ENCODE data around the gene MTCL1.

Gene MTCL1

GRCh38 chr18:8786483-8787370 is 81.4 kb downstream of the MTCL1 start:
- no peak overlapping the region for H3K4ac ChIP-seq (ENCODE audit: low read length)
- no peak overlapping the region for H3K14ac ChIP-seq (ENCODE audit: low read length)
- peaks cover 24 to 32% of the 10 kb centered on the region in 2 donors for H3K4me1 ChIP-seq (ENCODE audit: control insufficient read depth in 2 of 2, insufficient read depth in 1 of 2, low read depth in 1 of 2, low read length in 2 of 2)
- no peak overlapping the region for H2BK12ac ChIP-seq (ENCODE audit: low read length)
- H2AFZ ChIP-seq (ENCODE audit: low read length): peak overlapping the region; percentile 9
- no peak overlapping the region for H4K8ac ChIP-seq (ENCODE audit: low read depth, low read length)
- H3K23ac ChIP-seq (ENCODE audit: low read depth, low read length, poor library complexity): no peak overlapping the region
- peak overlapping the region; percentile 67 for H2AK5ac ChIP-seq (ENCODE audit: low read depth, low read length)
- peak overlapping the region; percentile 15 for H2BK5ac ChIP-seq (ENCODE audit: low read length)
- H3K27ac ChIP-seq (replicated peaks; ENCODE audit: low read length): no peak overlapping the region
- peaks cover 3 to 36% of the 10 kb centered on the region in 2 donors for H3K36me3 ChIP-seq (replicated peaks in 1 of 2; ENCODE audit: control insufficient read depth in 2 of 2, insufficient read depth in 2 of 2, low read length in 2 of 2)
- peak overlapping the region; percentile 68 for H3K18ac ChIP-seq (ENCODE audit: low read length)
- no peak for DNase-seq (ENCODE audit: low spot score)
- H2BK120ac ChIP-seq (ENCODE audit: low read depth, low read length): no peak overlapping the region
- no peak overlapping the region for H3K4me3 ChIP-seq (ENCODE audit: low read length in 2 of 2)
- H3K9ac ChIP-seq (ENCODE audit: low read depth, low read length, poor library complexity): no peak overlapping the region
- no peaks in the 10 kb centered on the region for H3K9me3 ChIP-seq (replicated peaks in 1 of 2; ENCODE audit: control insufficient read depth in 2 of 2, insufficient read depth in 1 of 2, low read depth in 1 of 2, low read length in 2 of 2)
- H3K27me3 ChIP-seq (ENCODE audit: control insufficient read depth in 3 of 3, insufficient read depth in 3 of 3, low read depth in 1 of 3, low read length in 3 of 3): no peaks in the 10 kb centered on the region
- WGBS, 2 donors (ENCODE audit: extremely low coverage in 2 of 2, insufficient read length in 2 of 2, insufficient replicate concordance in 1 of 2): no CpG with 5 or more reads among the region's 17 CpGs
- no peaks in the 10 kb centered on the region for H3K79me1 ChIP-seq (ENCODE audit: low read depth, low read length)
- peak overlapping the region; percentile 42 for H2BK15ac ChIP-seq (ENCODE audit: low read length)
- no peak overlapping the region for H3K4me2 ChIP-seq (ENCODE audit: insufficient read depth, low read length, poor library complexity, severe bottlenecking)
- H4K91ac ChIP-seq (ENCODE audit: low read depth, low read length, poor library complexity): no peak overlapping the region

- Histone ChIP-seq H2BK120ac (ENCODE audit: low read depth, low read length) (no peak overlapping the region), H3K36me3 (replicated peaks in 1 of 2; ENCODE audit: control insufficient read depth in 2 of 2, insufficient read depth in 2 of 2, low read length in 2 of 2) (peaks cover 3 to 36% of the 10 kb centered on the region in 2 donors), H3K9ac (ENCODE audit: low read depth, low read length, poor library complexity) (no peak overlapping the region), H3K4ac (ENCODE audit: low read length) (no peak overlapping the region), H4K91ac (ENCODE audit: low read depth, low read length, poor library complexity) (no peak overlapping the region), H3K27ac (replicated peaks; ENCODE audit: low read length) (no peak overlapping the region), H2AFZ (ENCODE audit: low read length) (peak overlapping the region; percentile 9), H3K23ac (ENCODE audit: low read depth, low read length, poor library complexity) (no peak overlapping the region), H3K18ac (ENCODE audit: low read length) (peak overlapping the region; percentile 15), H2BK5ac (ENCODE audit: low read length) (no peak overlapping the region), H2AK5ac (ENCODE audit: low read depth, low read length) (no peak overlapping the region), H3K4me3 (ENCODE audit: low read length in 2 of 2) (no peak overlapping the region), H3K79me1 (ENCODE audit: low read depth, low read length) (no peaks in the 10 kb centered on the region), H3K14ac (ENCODE audit: low read length) (no peak overlapping the region), H3K4me1 (ENCODE audit: control insufficient read depth in 2 of 2, insufficient read depth in 1 of 2, low read depth in 1 of 2, low read length in 2 of 2) (peaks cover 24 to 30% of the 10 kb centered on the region in 2 donors), H4K8ac (ENCODE audit: low read depth, low read length) (no peak overlapping the region), H3K9me3 (replicated peaks in 1 of 2; ENCODE audit: control insufficient read depth in 2 of 2, insufficient read depth in 1 of 2, low read depth in 1 of 2, low read length in 2 of 2) (no peaks in the 10 kb centered on the region), H2BK12ac (ENCODE audit: low read length) (no peak overlapping the region), H2BK15ac (ENCODE audit: low read length) (no peak overlapping the region), H3K27me3 (ENCODE audit: control insufficient read depth in 3 of 3, insufficient read depth in 3 of 3, low read depth in 1 of 3, low read length in 3 of 3) (no peaks in the 10 kb centered on the region), H3K4me2 (ENCODE audit: insufficient read depth, low read length, poor library complexity, severe bottlenecking) (no peak overlapping the region)
- no peak for DNase-seq (ENCODE audit: low spot score)
- no CpG with 5 or more reads among the region's 6 CpGs for WGBS, 2 donors (ENCODE audit: extremely low coverage in 2 of 2, insufficient read length in 2 of 2, insufficient replicate concordance in 1 of 2)
Observed at GRCh38 chr18:8787371-8787670, 82.0 kb downstream of the MTCL1 start.

DNA sequence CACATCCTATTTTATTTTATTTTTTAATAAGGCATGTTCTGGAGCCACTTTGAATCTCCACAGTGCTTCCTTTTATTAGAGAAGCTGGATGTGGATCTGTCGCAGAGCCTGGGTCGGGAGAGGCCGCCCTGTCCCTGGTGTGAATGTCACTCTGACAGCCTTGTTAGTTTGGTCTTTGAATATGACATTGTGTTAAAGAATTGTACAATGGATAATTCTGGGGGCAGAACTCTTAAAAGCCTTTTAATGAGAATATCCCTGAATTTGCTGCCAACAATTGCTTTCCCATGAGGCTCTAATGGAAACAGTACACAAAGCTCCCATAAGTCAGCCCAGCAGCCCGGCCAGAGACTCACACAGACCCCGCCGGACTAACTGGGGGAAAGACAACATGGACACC is 82.4 kb downstream of the MTCL1 start:
- Histone ChIP-seq H3K4me1 (ENCODE audit: control insufficient read depth in 2 of 2, insufficient read depth in 1 of 2, low read depth in 1 of 2, low read length in 2 of 2) (peaks cover 24 to 32% of the 10 kb centered on the region in 2 donors), H2BK5ac (ENCODE audit: low read length) (no peak overlapping the region), H3K23ac (ENCODE audit: low read depth, low read length, poor library complexity) (no peak overlapping the region), H3K4me2 (ENCODE audit: insufficient read depth, low read length, poor library complexity, severe bottlenecking) (no peak overlapping the region), H3K9ac (ENCODE audit: low read depth, low read length, poor library complexity) (peak overlapping the region; percentile 2), H3K36me3 (replicated peaks in 1 of 2; ENCODE audit: control insufficient read depth in 2 of 2, insufficient read depth in 2 of 2, low read length in 2 of 2) (peaks cover 3 to 36% of the 10 kb centered on the region in 2 donors), H4K91ac (ENCODE audit: low read depth, low read length, poor library complexity) (no peak overlapping the region), H3K18ac (ENCODE audit: low read length) (peak overlapping the region; percentile 89), H3K27me3 (ENCODE audit: control insufficient read depth in 3 of 3, insufficient read depth in 3 of 3, low read depth in 1 of 3, low read length in 3 of 3) (no peaks in the 10 kb centered on the region), H4K8ac (ENCODE audit: low read depth, low read length) (no peak overlapping the region), H3K14ac (ENCODE audit: low read length) (no peak overlapping the region), H3K79me1 (ENCODE audit: low read depth, low read length) (no peaks in the 10 kb centered on the region), H3K4me3 (ENCODE audit: low read length in 2 of 2) (no peak overlapping the region), H2AK5ac (ENCODE audit: low read depth, low read length) (peak overlapping the region; percentile 15), H3K27ac (replicated peaks; ENCODE audit: low read length) (no peak overlapping the region), H3K4ac (ENCODE audit: low read length) (no peak overlapping the region), H2BK120ac (ENCODE audit: low read depth, low read length) (no peak overlapping the region), H2BK12ac (ENCODE audit: low read length) (no peak overlapping the region), H2BK15ac (ENCODE audit: low read length) (no peak overlapping the region), H3K9me3 (replicated peaks in 1 of 2; ENCODE audit: control insufficient read depth in 2 of 2, insufficient read depth in 1 of 2, low read depth in 1 of 2, low read length in 2 of 2) (no peaks in the 10 kb centered on the region), H2AFZ (ENCODE audit: low read length) (no peak overlapping the region)
- no peak for DNase-seq (ENCODE audit: low spot score)
- WGBS, 2 donors (ENCODE audit: extremely low coverage in 2 of 2, insufficient read length in 2 of 2, insufficient replicate concordance in 1 of 2): no CpG with 5 or more reads among the region's 6 CpGs

DNA sequence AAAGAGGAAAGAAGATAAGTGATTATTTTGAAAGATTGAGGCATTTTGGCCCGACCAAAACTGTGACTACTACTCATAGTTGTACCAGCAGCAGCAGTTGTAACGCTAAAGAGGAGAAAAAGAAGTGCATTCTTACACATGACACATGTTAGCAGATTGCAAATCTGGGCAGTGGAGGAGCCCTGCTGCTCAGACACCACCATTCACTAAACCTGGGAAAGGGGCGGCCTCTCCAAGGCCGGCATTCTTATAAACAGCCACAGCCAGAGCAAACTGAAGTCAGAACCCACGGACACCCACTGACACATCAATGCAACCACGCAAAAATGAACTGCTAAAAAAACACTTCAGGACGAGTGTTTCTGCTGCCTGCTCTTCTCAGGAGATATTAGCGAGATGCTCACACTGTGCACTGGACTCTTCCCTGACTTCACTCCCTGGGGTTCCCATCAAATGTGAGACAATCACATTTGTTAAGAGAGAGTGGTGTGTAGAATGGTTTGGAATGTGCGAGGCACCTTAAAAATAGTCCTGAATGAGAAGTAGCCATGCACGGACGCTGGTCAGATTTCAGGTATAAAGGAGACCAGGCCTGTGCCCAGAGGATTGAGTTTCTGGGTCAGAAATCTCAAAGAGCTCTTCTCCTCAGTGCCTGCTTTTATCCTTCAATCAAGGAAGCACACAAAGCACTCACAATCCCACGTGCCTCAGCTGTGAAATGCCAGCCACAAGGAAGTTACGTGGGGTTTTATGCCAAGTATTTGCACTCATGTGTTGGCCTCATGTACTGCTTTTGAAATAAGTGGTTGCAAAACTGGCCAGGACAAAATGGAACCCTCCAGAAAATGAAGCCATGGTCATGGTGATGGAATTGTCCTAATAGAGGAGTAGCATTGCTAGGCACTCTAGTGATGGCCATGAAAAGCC is 83.4 kb downstream of the MTCL1 start:
- no peak overlapping the region for H2AK5ac ChIP-seq (ENCODE audit: low read depth, low read length)
- no peak overlapping the region for H3K18ac ChIP-seq (ENCODE audit: low read length)
- H3K4me3 ChIP-seq (ENCODE audit: low read length in 2 of 2): no peak overlapping the region
- H3K79me1 ChIP-seq (ENCODE audit: low read depth, low read length): no peaks in the 10 kb centered on the region
- H4K8ac ChIP-seq (ENCODE audit: low read depth, low read length): no peak overlapping the region
- no peak overlapping the region for H3K4me2 ChIP-seq (ENCODE audit: insufficient read depth, low read length, poor library complexity, severe bottlenecking)
- H3K27me3 ChIP-seq (ENCODE audit: control insufficient read depth in 3 of 3, insufficient read depth in 3 of 3, low read depth in 1 of 3, low read length in 3 of 3): no peaks in the 10 kb centered on the region
- H3K36me3 ChIP-seq (replicated peaks in 1 of 2; ENCODE audit: control insufficient read depth in 2 of 2, insufficient read depth in 2 of 2, low read length in 2 of 2): peaks cover 3 to 32% of the 10 kb centered on the region in 2 donors
- H2BK5ac ChIP-seq (ENCODE audit: low read length): no peak overlapping the region
- no peak overlapping the region for H3K9ac ChIP-seq (ENCODE audit: low read depth, low read length, poor library complexity)
- no CpG with 5 or more reads among the region's 13 CpGs for WGBS, 2 donors (ENCODE audit: extremely low coverage in 2 of 2, insufficient read length in 2 of 2, insufficient replicate concordance in 1 of 2)
- H4K91ac ChIP-seq (ENCODE audit: low read depth, low read length, poor library complexity): no peak overlapping the region
- H3K9me3 ChIP-seq (replicated peaks in 1 of 2; ENCODE audit: control insufficient read depth in 2 of 2, insufficient read depth in 1 of 2, low read depth in 1 of 2, low read length in 2 of 2): no peaks in the 10 kb centered on the region
- no peak overlapping the region for H3K4ac ChIP-seq (ENCODE audit: low read length)
- H2BK15ac ChIP-seq (ENCODE audit: low read length): no peak overlapping the region
- no peak overlapping the region for H3K23ac ChIP-seq (ENCODE audit: low read depth, low read length, poor library complexity)
- H2BK12ac ChIP-seq (ENCODE audit: low read length): no peak overlapping the region
- no peak overlapping the region for H2AFZ ChIP-seq (ENCODE audit: low read length)
- H3K14ac ChIP-seq (ENCODE audit: low read length): no peak overlapping the region
- peak overlapping the region; percentile 28 for H3K27ac ChIP-seq (replicated peaks; ENCODE audit: low read length)
- no peak overlapping the region for H2BK120ac ChIP-seq (ENCODE audit: low read depth, low read length)
- DNase-seq (ENCODE audit: low spot score): no peak
- H3K4me1 ChIP-seq (ENCODE audit: control insufficient read depth in 2 of 2, insufficient read depth in 1 of 2, low read depth in 1 of 2, low read length in 2 of 2): peaks cover 24 to 40% of the 10 kb centered on the region in 2 donors

All from neuronal stem cell (in vitro differentiated cells).